DMS79 treated with DMSO at 0.1 percent for 48 hours (cell line): ENCODE data around the gene UGT2A2.

Experiments
- DNase-seq: peaks from one replicate; lab custom pipeline; 2025; lab: John Stamatoyannopoulos, UW

The UGT2A2 gene

DNA sequence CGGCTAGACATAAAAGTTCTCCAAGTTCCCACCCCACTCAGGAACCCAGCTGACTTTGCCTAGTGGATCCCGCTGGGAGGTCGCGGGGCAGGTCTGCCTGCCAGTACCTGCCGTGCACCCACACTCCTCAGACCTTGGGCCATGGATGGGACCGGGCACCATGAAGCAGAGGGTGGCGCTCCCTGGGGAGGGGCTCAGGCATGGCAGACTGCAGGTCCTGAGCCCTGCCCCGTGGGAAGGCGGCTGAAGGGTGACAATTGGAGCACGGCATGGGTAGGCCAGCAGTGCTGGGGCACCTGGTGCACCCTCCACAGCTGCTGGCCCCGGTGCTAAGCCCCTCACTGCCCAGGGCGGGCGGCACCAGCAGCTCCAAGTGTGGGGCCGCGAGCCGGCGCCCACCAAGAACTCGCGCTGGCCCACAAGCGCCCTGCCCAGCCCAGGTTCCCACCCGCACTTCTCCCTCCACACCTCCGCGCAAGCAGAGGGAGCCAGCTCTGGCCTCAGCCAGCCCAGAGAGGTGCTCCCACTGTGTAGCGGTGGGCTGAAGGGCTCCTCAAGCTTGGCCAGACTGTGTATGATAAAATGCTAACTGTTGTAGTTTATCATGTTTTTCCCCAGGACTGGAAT, 63.1 kb downstream of the UGT2A2 start:
- no peak for DNase-seq

DNA sequence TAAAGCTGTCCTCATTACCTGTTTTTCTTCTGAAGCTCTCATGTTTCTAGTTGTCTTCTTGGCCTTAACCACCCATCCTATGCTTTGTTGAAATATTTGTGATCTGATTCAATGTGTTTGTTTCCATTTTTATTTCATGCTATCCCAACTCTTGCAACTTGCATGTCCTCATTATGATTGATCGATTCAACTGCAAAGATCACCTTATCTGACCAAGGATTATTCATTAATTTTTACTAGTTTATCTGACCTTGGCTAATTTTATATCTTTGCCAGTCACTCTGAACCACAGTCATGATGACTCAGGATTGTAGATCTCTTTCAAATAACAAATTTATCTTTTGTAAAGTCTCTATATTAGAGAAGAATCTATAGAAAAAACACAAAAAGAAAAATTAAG, 70.7 kb downstream of the UGT2A2 start:
- no peak for DNase-seq

DNA sequence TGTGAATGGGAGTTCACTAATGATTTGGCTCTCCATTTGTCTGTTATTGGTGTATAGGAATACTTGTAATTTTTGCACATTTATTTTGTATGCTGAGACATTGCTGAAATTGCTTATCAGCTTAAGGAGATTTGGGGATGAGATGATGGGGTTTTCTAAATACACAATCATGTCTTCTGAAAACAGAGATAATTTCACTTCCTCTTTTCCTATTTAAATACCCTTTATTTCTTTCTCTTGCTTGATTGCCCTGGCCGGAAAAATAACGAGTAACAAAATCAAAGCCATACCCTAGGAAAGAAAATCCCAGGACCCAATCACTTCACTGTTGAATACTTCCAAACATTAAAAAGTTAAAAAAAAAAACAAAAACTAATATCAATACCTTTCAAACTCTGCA, 76.0 kb downstream of the UGT2A2 start:
- DNase-seq, result no peak

DNA sequence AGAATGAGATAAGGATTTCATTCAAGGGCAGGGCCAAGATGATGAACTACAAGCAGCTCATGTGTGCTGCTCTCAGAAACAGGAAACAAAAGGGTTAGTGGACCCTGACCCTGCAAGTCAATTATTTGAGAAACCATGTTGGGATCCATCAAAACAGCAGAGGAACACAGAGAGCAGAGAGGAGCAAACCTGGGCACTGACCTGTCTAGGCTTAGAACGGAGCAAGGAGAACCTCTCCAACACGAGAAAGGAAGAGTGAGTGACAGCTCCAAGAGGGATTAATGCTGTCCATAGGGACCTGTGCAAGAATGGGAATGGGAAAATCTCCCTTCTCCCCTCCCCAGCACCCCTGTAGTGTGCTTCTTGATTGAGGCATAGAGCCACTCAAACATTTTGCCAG, 89.8 kb downstream of the UGT2A2 start:
- DNase-seq, result no peak

DNA sequence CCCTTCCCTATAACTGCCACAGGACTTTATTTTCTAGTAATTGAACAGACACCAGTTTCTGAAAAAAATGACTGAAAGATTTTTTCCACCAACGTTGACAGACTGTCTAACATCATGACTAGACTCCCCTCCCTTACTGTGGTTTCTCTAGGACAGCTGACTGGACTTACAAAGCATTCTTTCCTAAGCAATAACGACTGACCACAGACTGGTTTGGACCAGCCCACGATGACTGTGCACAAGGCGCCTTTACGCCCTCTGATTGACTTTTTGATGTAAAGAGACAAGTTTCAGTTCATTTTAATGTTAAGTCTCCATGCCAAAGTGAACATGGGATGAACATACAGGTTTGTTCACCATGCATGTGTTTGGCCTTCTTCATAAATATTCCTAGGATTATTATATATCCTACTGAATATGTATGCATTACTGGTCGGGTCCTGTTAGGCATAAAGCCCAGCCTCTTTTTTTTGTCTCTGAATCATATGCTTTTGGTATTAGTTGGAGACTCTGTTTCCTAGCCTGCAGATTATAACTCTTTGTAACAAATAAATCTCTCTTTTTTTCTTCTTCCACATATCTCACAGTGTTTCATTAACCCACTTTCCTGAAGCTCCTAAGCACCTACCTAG, 93.2 kb downstream of the UGT2A2 start:
- DNase-seq, result no peak
